GM21619 (cell line): ENCODE measurements around the gene HSD17B1.

Source experiments
- ATAC-seq: cut with Tn5 transposase; IDR thresholded peaks from one replicate; pipeline ENCODE4 v1.9.1; 2021; ENCODE audit not compliant: unreplicated experiment

HSD17B1 gene

DNA sequence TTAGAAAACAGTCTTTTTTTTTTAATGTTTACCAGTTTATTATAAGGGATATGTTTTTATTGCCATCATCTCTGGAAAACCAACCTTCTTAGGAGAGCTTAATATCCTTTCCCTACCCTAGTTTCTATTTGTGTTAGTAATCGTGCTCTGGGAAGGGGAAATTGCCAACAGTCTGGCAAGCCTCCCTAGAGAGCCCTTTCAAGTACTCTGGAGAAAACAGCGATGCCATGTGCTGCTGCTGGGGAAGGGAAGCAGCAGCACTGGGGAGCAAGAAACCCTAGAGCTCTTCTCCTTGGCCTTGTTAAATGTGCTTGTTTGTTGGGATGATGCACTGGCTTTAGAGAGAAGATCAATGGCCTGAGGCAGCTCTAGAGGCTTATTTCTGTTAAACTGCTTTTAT is 46.2 kb downstream of the HSD17B1 start:
- no peak for ATAC-seq

DNA sequence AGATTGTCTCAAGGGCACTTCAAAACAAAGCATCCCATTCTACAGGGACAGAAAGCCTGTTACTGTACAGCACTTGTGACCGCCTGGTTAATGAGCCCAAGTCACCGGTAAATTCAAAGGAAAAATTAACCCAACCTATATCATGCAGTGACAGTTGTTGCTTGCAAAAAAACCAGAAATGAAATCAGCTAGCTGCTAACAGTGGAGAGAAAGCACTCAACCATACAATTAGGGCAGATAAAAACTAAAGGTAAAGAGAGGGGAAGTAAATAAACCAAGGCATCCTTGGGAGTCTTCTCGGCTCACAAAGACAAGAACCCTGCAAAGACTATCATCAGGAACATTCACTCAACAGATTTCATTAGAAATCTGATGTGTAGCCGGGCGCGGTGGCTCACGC is 50.6 kb downstream of the HSD17B1 start:
- no peak for ATAC-seq
